HL-60 (cell line): ENCODE results near the gene GLIS1.

Source experiments
- DNase-seq, 2 experiments: peaks; one replicate each; pipeline ENCODE4 v3.0.0-alpha.2; 2010 to 2020; ENCODE audit warnings: low read depth in 1 of 2, low spot score in 1 of 2
- H3K27ac ChIP-seq: fragments of 250-450 bp; sonication (Bioruptor Pico); replicated peaks from 2 replicates; pipeline ENCODE4 v1.5.1; 2020; ENCODE audit warnings: mild to moderate bottlenecking, moderate library complexity
- H3K27me3 ChIP-seq: fragments of 250-450 bp; sonication (Bioruptor Pico); 2 replicates; pipeline ENCODE4 v1.5.1; 2021; ENCODE audit warnings: mild to moderate bottlenecking, moderate library complexity; ENCODE audit not compliant: insufficient read depth, poor library complexity, severe bottlenecking
- H3K4me3 ChIP-seq: replicated peaks from 2 replicates; pipeline ENCODE4 v1.5.1; 2011; ENCODE audit warnings: mild to moderate bottlenecking, control low read depth, low read length; ENCODE audit not compliant: insufficient read depth
- CTCF ChIP-seq: IDR thresholded peaks from one replicate; pipeline ENCODE4 v1.5.1; 2011; ENCODE audit warnings: low read length, control low read depth, inconsistent platforms; ENCODE audit not compliant: insufficient read depth
- GABPA ChIP-seq: IDR thresholded peaks from 2 replicates; pipeline ENCODE4 v1.6.1; 2012; ENCODE audit warnings: low read depth
- POLR2AphosphoS5 ChIP-seq: IDR thresholded peaks from 2 replicates; pipeline ENCODE4 v1.6.1; 2012; ENCODE audit warnings: low read depth
- REST ChIP-seq: IDR thresholded peaks from 2 replicates; pipeline ENCODE4 v1.6.1; 2012; ENCODE audit warnings: low read depth; ENCODE audit not compliant: insufficient replicate concordance
- SPI1 ChIP-seq: IDR thresholded peaks from 2 replicates; pipeline ENCODE4 v1.6.1; 2012; ENCODE audit warnings: low read depth, mild to moderate bottlenecking, borderline replicate concordance

Gene GLIS1

GRCh38 chr1:53733975-53734649 lies 4.9 kb downstream of the GLIS1 start:
- DNase-seq = no peak
- TF ChIP-seq SPI1 (no peak), CTCF (no peak), REST (no peak), POLR2AphosphoS5 (no peak), GABPA (no peak)
- H3K27me3 ChIP-seq = peaks cover 34% of the 10 kb centered on the region
- H3K4me3 ChIP-seq = no peak overlapping the region
- H3K27ac ChIP-seq = no peak overlapping the region

- Histone ChIP-seq H3K4me3 (no peak overlapping the region), H3K27me3 (peaks cover 31% of the 10 kb centered on the region)
Observed at GRCh38 chr1:53733447-53733931, 5.5 kb downstream of the GLIS1 start.

GRCh38 chr1:53732912-53733317 lies 6.0 kb downstream of the GLIS1 start:
- DNase-seq = no peak
- Histone ChIP-seq H3K27me3 (peaks cover 25% of the 10 kb centered on the region), H3K4me3 (no peak overlapping the region), H3K27ac (no peak overlapping the region)
- TF ChIP-seq SPI1 (no peak), POLR2AphosphoS5 (no peak), REST (no peak), CTCF (no peak), GABPA (no peak)

More at GRCh38 chr1:53733447-53733931, 5.5 kb downstream of the GLIS1 start:
- H3K27ac ChIP-seq = no peak overlapping the region
- DNase-seq = no peak
- TF ChIP-seq SPI1 (no peak), GABPA (no peak), REST (no peak)
